ENCODE data around the gene TOP2A.

DNA sequence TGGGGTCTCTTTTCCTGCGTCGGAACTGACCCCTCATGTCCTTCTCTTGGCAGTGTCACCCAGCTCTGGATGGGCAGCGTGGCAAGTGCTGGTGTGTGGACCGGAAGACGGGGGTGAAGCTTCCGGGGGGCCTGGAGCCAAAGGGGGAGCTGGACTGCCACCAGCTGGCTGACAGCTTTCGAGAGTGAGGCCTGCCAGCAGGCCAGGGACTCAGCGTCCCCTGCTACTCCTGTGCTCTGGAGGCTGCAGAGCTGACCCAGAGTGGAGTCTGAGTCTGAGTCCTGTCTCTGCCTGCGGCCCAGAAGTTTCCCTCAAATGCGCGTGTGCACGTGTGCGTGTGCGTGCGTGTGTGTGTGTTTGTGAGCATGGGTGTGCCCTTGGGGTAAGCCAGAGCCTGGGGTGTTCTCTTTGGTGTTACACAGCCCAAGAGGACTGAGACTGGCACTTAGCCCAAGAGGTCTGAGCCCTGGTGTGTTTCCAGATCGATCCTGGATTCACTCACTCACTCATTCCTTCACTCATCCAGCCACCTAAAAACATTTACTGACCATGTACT is 38.8 kb upstream of the TOP2A start:
- TF ChIP-seq, protein P1, sequence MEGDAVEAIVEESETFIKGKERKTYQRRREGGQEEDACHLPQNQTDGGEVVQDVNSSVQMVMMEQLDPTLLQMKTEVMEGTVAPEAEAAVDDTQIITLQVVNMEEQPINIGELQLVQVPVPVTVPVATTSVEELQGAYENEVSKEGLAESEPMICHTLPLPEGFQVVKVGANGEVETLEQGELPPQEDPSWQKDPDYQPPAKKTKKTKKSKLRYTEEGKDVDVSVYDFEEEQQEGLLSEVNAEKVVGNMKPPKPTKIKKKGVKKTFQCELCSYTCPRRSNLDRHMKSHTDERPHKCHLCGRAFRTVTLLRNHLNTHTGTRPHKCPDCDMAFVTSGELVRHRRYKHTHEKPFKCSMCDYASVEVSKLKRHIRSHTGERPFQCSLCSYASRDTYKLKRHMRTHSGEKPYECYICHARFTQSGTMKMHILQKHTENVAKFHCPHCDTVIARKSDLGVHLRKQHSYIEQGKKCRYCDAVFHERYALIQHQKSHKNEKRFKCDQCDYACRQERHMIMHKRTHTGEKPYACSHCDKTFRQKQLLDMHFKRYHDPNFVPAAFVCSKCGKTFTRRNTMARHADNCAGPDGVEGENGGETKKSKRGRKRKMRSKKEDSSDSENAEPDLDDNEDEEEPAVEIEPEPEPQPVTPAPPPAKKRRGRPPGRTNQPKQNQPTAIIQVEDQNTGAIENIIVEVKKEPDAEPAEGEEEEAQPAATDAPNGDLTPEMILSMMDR (IDR thresholded peaks at IDR 0.05; ENCODE audit: borderline replicate concordance, extremely low read depth, low read length, poor library complexity, severe bottlenecking): no peak
- no peak for TF ChIP-seq EZH2 (IDR thresholded peaks at IDR 0.05; ENCODE audit: borderline replicate concordance, low read depth, low read length, severe bottlenecking)

Measured in DND-41 (cell line).